IPS DF 4.7 (cell line): ENCODE measurements around the gene MED13L.
"Not testable (repeated sequence)": the region's sequence is repeated elsewhere in the genome, so short reads cannot be mapped to it uniquely, and the experiment has no call there.

Experiments used
- DNase-seq: peaks from one replicate; pipeline ENCODE4 v3.0.0-alpha.2; 2013; ENCODE audit warnings: low spot score; ENCODE audit errors: extremely low read depth

MED13L gene

DNA sequence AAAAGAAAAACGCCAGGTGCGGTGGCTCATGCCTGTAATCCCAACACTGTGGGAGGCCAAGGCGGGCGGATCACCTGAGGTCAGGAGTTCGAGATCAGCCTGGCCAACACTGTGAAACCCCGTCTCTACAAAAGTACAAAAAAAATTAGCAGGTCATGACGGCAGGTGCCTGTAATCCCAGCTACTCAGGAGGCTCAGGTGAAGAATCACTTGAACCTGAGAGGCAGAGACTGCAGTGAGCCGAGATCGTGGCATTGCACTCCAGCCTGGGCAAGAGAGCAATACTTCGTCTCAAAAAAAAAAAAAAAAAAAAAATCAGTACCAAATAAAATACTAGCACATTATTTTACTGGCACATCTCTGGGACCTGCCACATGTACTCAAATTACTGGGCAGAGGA is 145.5 kb downstream of the MED13L start:
- not testable (repeated sequence) for DNase-seq

- DNase-seq: no peak
These were observed 146.3 kb downstream of the MED13L start for GRCh38 chr12:116131176-116131575.

DNA sequence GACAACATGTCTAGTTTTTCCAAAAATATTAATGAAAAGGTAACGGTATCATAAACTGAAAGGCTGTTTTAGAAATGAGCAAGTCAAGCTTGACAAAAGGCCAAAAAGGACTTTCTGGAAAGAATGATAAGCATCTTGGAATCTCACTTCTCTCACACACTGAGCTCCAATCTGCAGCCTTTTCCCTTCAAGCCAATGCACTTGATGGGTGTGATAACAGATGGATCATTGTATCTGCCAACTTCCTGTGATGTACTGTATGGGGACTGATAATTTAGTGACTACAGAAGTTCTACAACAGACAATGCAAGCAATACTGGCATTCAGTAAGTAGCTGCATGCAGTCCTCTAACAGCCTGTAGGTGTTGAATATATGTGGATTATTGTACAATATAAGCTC is 147.1 kb downstream of the MED13L start:
- DNase-seq: no peak

DNA sequence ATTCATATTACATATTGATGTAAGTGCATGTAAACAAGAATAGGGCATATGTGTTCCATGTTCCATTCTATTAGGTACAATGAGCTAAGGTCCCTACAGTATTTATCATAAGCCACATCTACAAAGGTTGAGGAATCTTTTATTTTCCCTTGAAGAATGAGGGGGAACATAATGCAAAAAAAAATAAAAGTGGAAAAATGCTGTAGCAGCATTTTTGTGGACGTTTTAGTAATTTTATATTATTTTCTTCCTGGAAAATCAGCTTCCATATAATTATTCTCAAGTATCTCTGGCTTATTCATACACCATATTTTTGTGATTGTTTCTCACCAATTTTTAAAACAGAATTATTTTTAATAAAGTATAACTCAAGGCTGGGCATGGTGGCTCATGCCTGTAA is 148.7 kb downstream of the MED13L start:
- DNase-seq: no peak

DNA sequence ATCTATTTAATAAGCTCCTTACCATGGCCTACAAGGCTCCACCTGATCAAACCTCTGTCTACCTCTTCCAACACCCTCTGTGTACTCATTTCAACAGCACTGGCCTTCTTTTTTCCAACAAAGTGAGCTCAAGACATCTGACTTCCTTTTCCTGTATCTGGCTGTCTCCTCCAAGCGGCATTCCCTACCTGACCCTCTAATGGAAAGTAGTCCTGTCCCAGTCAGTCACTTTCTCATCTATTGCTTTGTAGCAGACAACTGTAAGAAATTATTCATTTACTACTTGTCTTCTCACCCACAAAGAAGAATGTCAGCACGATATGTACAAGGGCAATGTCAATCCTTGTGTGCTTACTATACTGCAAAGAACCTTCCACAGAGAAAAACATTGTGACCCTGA is 149.6 kb downstream of the MED13L start:
- no peak for DNase-seq

DNA sequence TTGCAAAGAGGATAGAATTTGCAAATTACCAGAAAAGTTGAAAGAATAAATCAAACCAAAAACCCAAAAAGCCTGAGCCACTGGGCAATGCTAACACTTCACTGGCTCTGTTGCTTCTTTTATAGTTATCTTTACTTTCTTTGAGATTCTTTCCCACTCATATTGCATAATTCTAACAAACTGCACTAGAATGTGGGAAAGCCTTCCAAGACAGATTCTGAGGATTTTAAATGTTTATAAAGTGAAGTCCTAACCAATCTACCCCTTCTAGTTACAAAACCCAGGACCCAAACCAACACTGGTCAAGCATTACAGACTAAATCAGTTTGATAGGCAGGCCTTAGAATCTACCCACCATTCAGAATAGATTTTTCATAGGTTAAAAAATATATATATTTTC is 150.9 kb downstream of the MED13L start:
- DNase-seq: no peak

- DNase-seq: no peak
These were observed 151.4 kb downstream of the MED13L start for GRCh38 chr12:116125956-116126566.

GRCh38 chr12:116125084-116125483 is 152.4 kb downstream of the MED13L start:
- DNase-seq: no peak

DNA sequence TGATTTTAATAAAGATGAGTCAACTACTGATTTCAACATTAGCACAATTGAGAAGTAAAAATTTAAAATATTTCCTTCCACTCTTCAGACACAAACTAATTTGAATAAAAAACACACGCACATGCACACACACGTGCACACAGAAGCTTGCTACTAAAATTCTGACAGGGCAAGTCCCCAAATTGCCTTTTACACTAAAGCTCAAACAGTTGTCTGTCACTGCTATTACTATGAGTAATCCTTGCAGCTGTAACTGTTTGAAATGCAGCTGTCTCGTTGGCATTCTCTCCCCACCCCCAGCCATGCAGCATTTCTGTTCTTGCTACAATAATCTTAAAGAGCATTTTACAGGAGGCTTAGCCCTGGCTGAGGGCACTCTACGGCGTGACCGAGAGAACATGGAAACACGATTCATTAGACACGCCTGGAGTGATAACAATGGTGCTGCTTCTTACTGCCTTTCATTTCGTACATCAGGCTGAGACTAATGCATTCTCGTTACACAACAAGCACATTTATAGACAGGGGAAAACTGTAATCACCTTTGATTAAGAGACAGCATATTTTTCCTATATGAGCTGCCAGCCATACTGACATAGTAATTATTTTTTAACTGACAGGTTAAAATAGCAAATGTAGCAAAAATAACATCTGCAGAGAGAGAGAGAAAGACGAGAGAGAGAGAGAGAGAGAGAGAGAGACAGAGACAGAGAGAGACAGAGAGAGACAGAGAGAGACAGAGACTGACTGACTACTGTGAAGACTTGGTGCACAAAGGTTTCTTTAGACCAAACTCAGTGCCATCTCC is 153.8 kb downstream of the MED13L start:
- DNase-seq: no peak

GRCh38 chr12:116122628-116123027 is 154.9 kb downstream of the MED13L start:
- DNase-seq: no peak

DNA sequence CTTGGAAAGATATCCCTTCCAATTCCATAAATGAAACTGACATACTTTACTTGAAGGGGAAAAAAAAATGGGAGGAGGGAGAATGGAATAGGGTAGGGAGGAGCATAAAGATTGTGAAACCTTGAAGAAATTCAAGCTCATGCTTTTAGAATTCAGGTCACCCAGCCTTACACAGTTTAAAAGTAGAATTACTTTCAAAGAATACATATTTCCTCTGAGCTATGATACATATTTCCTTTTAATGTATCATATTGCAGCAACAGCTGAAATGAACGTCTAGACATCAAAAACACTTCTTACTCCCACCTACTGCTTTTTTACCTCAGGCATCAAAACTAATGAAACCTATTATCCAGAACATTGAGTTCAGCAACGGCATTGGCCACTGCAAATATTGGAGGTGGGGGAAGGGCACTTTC is 156.0 kb downstream of the MED13L start:
- no peak for DNase-seq

GRCh38 chr12:116116650-116117424 is 160.7 kb downstream of the MED13L start:
- no peak for DNase-seq

DNA sequence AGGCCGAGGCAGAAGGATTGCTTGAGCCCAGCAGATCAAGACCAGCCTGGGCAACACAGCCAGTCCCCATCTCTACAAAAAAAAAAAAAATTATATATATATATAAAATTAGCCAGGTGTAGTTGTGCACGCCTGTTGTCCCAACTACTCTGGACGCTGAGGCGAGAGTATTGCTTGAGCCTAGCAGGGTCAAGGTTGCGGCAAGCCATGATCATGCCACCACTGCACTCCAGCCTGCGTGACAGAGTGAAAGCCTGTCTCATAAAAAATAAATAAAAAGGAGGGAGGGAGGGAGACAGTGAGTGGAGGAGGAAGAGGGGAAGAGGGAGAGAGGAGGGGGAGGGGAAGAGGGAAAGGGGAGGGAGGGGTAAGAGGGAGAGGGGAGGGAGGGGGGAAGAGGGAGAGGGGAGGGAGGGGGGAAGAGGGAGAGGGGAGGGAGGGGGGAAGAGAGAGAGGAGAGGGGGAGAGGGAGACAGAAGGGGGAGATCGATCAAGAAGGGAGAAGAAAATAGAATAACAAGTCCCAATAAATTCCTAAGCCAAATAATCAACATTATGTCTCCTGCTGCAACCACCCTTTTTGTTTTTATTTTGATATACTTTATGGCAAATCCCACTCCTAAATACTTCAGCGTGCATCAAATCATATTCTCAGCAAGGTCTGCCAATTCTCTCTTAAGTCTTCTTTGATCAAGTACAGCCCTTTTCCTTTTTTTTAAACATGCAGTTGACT is 163.9 kb downstream of the MED13L start:
- DNase-seq: no peak

DNA sequence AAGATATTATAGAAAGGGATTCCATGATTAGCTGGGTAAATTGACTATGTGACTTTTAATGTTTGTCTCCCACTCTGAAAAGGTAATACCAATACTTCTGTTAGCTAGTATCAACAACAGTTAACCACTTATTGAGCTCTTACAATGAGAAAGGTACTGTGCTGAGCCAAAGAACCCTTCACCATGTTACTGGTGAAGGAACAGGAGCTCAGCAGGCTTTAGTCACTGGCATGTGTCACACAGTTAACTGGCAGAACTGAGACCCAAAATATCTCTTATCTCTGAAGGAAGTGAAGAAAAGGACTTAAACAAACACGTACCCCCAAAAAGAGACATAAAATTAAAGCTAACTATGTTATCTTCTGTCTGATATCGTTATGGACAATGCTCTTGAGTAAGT is 170.6 kb downstream of the MED13L start:
- DNase-seq: no peak

DNA sequence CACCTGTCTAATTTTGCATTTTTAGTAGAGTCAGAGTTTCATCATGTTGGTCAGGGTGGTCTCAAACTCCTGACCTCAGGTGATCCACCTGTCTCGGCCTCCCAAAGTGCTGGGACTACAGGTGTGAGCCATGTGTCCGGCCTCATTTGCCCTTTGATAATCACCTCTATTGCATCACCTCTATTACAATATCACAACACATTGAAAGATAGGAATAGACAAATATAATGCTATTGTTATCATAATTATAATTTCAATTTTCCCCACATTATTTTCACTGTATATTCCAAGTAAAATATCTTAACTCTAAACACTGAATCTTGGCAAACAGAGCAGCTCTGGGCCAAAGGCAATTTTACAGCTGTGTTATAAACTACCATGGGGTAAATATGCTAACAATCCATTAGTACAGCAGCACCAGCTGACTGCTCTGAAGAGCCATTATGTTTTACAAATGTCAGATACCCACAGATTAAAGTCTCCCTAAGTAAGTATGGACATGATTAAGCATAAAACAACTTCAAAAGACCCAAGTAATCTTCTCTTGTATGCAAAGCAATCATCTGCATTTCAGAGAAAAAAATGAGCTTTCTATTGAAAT is 173.2 kb downstream of the MED13L start:
- DNase-seq: no peak

- no peak for DNase-seq
These were observed 175.5 kb downstream of the MED13L start for GRCh38 chr12:116101991-116102390.

DNA sequence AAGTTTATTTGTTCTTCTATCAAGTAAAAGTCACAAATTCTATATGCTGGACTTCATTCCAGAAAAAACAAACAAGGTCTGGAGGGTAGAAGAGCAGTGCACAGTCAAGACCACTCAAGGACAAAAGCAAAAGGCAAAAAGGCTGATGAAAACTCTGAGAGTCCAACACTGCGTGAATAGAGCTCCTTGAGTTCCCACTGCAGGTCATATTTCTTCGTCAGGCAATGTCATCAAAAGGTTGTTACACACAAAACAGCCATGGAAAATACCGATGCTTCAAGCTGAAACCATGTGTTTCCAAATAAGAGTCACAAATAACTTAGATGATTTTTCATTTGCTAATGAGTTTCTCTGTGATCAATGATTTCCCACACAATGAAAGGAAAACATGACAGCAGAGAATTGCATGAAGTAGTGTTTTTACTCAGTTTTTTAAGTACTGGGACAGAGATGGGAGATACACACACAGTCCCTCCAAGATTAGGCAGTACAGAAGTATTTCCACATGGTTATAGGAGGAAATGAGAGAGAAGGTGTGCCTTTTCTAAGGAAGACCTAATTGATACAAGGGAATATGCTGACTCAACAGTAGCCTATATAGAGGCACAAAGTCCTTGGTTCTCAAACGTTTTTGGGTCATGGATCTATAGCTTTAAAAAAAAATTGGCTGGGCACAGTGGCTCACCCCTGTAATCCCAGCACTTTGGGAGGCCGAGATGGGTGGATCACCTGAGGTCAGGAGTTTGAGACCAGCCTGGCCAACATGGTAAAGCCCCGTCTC is 177.7 kb downstream of the MED13L start:
- no peak for DNase-seq

DNA sequence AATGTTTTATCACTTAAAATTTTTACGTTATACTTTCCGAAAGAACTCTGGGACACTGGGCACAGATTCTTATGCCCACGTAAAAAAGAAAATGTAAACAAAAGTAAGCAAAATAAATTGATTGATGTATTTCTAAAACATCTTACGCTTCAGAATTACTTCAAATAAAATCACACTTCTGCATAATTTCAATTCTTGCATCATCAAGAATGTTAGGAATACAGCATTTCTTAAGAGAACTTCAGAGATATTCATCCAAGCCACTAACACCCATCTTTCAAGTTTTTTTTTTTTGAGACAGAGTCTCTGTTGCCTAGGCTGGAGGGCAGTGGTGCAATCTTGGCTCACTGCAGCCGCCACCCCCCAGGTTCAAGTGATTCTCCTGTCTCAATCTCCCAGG is 180.6 kb downstream of the MED13L start:
- no peak for DNase-seq

GRCh38 chr12:116094475-116094874 is 183.0 kb downstream of the MED13L start:
- no peak for DNase-seq

GRCh38 chr12:116093915-116094314 is 183.6 kb downstream of the MED13L start:
- DNase-seq: no peak
